HepG2 (cell line): ENCODE results near the gene PHLDB1. TPM values are rescaled to one million over a fixed set of nuclear protein-coding genes. Genes with fewer than 3 reads are reported as not detected.
A peak's percentile ranks its signal among the peaks of the same experiment; 100 is the strongest.

Experiments used
- EHMT2 ChIP-seq: fragments of 200-600 bp; sonication (generic); IDR thresholded peaks from 2 replicates; pipeline ENCODE4 v1.7.0; 2017; ENCODE audit warnings: antibody characterized with exemption, low read depth, low read length, borderline replicate concordance
- EP300 ChIP-seq, 3 experiments: sonication (generic) in 1 of 3; formaldehyde crosslinking in 1 of 3; IDR thresholded peaks; 2 replicates each; pipeline versions ENCODE4 v1.5.1 to v1.6.1; 2011 to 2020; ENCODE audit warnings: low read depth in 2 of 3, low read length in 2 of 3, borderline replicate concordance in 1 of 3, improper control_type of control experiment in 1 of 3, mild to moderate bottlenecking in 1 of 3, missing genetic modification reagents in 1 of 3, moderate library complexity in 1 of 3
- HOXD1 ChIP-seq: sonication (generic); formaldehyde crosslinking; IDR thresholded peaks from 2 replicates; pipeline ENCODE4 v1.5.0; 2020; ENCODE audit warnings: missing genetic modification reagents
- KLF6 ChIP-seq: IDR thresholded peaks from 2 replicates; pipeline ENCODE4 v1.8.0; 2016; ENCODE audit warnings: missing biosample characterization, missing genetic modification reagents
- PBX2 ChIP-seq: IDR thresholded peaks from 2 replicates; pipeline ENCODE4 v1.6.1; 2016; ENCODE audit warnings: control low read depth
- PCBP1 ChIP-seq: fragments of 200-400 bp; formaldehyde crosslinking; IDR thresholded peaks from 2 replicates; pipeline ENCODE4 v1.6.1; 2017; ENCODE audit warnings: mild to moderate bottlenecking, low read depth, low read length, borderline replicate concordance
- RBM22 ChIP-seq: fragments of 200-400 bp; formaldehyde crosslinking; optimal IDR thresholded peaks from 2 replicates; pipeline ENCODE3; 2017; ENCODE audit warnings: mild to moderate bottlenecking, low read length, moderate library complexity
- SATB2 ChIP-seq: sonication (generic); formaldehyde crosslinking; IDR thresholded peaks from 2 replicates; pipeline ENCODE4 v1.5.0; 2020; ENCODE audit warnings: missing genetic modification reagents
- SIN3A ChIP-seq: IDR thresholded peaks from 2 replicates; pipeline ENCODE4 v1.6.1; 2011; ENCODE audit warnings: low read depth, mild to moderate bottlenecking, control low read depth, low read length, borderline replicate concordance
- SP5 ChIP-seq: IDR thresholded peaks from 2 replicates; pipeline ENCODE4 v1.6.1; 2016; ENCODE audit warnings: low read depth, borderline replicate concordance
- TCF12 ChIP-seq, 2 experiments: fragments of 450-650 bp in 1 of 2; sonication (generic) in 1 of 2; formaldehyde crosslinking in 1 of 2; IDR thresholded peaks; 2 replicates each; pipeline versions ENCODE4 v1.6.1 to v1.8.0; 2017 to 2022; ENCODE audit warnings: antibody characterized with exemption in 1 of 2, mild to moderate bottlenecking in 1 of 2, missing genetic modification reagents in 1 of 2, moderate library complexity in 1 of 2
- TFE3 ChIP-seq: IDR thresholded peaks from 2 replicates; pipeline ENCODE4 v1.6.1; 2016
- THAP11 ChIP-seq: IDR thresholded peaks from 2 replicates; pipeline ENCODE4 v1.6.1; 2016; ENCODE audit warnings: missing biosample characterization, missing genetic modification reagents
- THRA ChIP-seq: sonication (generic); formaldehyde crosslinking; IDR thresholded peaks from 2 replicates; pipeline ENCODE4 v1.4.0; 2020; ENCODE audit warnings: missing genetic modification reagents, borderline replicate concordance
- ZBTB8A ChIP-seq: sonication (generic); formaldehyde crosslinking; IDR thresholded peaks from 2 replicates; pipeline ENCODE4 v1.4.0; 2020; ENCODE audit warnings: mild to moderate bottlenecking, low read depth, missing genetic modification reagents, borderline replicate concordance
- ZFP36 ChIP-seq: fragments of 150-350 bp; IDR thresholded peaks from 2 replicates; pipeline ENCODE4 v1.6.1; 2018; ENCODE audit warnings: borderline replicate concordance, low read length, low read depth; ENCODE audit not compliant: partially characterized antibody
- ZNF12 ChIP-seq: sonication (generic); formaldehyde crosslinking; IDR thresholded peaks from 2 replicates; pipeline ENCODE4 v1.5.0; 2020; ENCODE audit warnings: missing genetic modification reagents
- ZNF263 ChIP-seq: sonication (generic); formaldehyde crosslinking; IDR thresholded peaks from 2 replicates; pipeline ENCODE4 v1.4.0; 2020; ENCODE audit warnings: missing genetic modification reagents
- ZNF883 ChIP-seq: sonication (generic); formaldehyde crosslinking; IDR thresholded peaks from 2 replicates; pipeline ENCODE4 v1.5.1; 2020; ENCODE audit warnings: mild to moderate bottlenecking, missing genetic modification reagents; ENCODE audit errors: not compliant biosample characterization
- polyA plus RNA-seq, 8 experiments: library from polyadenylated mRNA; depleted of rRNA in 3 of 8; stranded (reverse) in 7 of 8; unstranded in 1 of 8; fragments of >200 nt; fragmentation: Illumina TruSeq in 4 of 8; extraction: Trizol in 4 of 8; gene quantifications; 2 replicates each; pipeline versions ENCODE4 v1.2.1 to v1.2.3, GENCODE V29; 2011 to 2016; ENCODE audit warnings: low read depth in 4 of 8, missing spikeins in 1 of 8, mixed read lengths in 1 of 8; ENCODE audit not compliant: insufficient read depth in 1 of 8
- total RNA-seq, 5 experiments: library from RNA; depleted of rRNA; stranded (reverse); fragments of >200 nt; fragmentation: Illumina TruSeq; extraction: Trizol; gene quantifications; 2 replicates each; pipeline ENCODE4 v1.2.3, GENCODE V29; 2016; ENCODE audit warnings: low read depth in 1 of 5
- TF ChIP-seq, protein P1 (sequence below): sonication (generic); formaldehyde crosslinking; IDR thresholded peaks from 2 replicates; pipeline ENCODE4 v1.5.1; 2020; ENCODE audit warnings: missing genetic modification reagents, mild to moderate bottlenecking, borderline replicate concordance
- TF ChIP-seq, protein P2 (sequence below): sonication (generic); formaldehyde crosslinking; IDR thresholded peaks from 2 replicates; pipeline ENCODE4 v1.9.0; 2021; ENCODE audit warnings: missing genetic modification reagents, mild to moderate bottlenecking, borderline replicate concordance

Gene PHLDB1
- total and polyA plus RNA-seq, 2 of the 13 experiments (the other 11 are each of a cell fraction or from before 2014, with no cell fraction given): 13.8 to 14.2 TPM

DNA sequence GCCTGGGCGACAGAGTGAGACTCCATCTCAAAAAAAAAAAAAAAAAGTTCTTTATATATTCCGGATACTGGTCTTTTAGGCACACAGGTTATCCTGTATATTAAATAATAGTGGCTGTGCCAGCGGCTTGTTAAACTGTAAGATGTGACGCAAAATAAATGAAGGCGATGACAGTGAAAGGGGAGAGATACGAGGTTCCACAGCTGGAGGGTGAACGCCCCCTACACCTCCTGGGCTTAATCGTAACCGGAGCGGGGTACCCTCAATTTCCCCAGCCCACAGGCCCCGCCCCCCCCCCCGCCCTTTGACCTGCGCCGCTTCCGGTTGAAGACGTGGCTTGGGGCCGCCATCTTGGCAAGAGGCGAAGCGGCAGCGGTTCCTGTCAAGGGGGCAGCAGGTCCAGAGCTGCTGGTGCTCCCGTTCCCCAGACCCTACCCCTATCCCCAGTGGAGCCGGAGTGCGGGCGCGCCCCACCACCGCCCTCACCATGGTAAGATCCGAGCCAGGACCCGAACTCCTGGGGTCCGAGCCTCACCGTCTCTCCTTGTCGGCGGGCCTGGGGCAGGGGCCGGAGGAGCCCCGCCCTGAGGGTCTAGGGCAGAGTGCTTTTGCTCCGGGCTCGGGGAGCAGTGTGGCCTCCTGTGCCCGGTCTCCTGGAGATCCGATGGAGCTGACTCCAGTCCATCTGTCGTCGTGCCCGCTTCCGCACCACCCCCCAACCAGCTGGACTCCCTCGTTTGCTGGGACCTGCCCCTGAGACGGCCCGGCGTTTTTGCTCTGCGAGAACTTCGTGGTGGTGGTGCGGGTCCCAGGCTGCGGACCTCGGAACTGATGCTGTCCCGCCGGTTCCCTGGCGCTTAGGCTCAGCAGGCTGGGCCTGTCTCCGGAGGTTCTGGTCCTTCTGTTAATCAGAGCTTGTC lies 35.1 kb upstream of the PHLDB1 start, which contains the start of gene ARCN1 (continued):
- TF ChIP-seq, protein P1, sequence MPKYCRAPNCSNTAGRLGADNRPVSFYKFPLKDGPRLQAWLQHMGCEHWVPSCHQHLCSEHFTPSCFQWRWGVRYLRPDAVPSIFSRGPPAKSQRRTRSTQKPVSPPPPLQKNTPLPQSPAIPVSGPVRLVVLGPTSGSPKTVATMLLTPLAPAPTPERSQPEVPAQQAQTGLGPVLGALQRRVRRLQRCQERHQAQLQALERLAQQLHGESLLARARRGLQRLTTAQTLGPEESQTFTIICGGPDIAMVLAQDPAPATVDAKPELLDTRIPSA (CRISPR knock-in tag): no peak
- no peak for TF ChIP-seq RBM22
- TF ChIP-seq KLF6 (CRISPR knock-in tag): no peak
- no peak; the same call in 1 of the 2 replicates for TF ChIP-seq THRA (CRISPR knock-in tag)
- TF ChIP-seq PCBP1: no peak; the same call in 1 of the 2 replicates
- TF ChIP-seq, protein P2, sequence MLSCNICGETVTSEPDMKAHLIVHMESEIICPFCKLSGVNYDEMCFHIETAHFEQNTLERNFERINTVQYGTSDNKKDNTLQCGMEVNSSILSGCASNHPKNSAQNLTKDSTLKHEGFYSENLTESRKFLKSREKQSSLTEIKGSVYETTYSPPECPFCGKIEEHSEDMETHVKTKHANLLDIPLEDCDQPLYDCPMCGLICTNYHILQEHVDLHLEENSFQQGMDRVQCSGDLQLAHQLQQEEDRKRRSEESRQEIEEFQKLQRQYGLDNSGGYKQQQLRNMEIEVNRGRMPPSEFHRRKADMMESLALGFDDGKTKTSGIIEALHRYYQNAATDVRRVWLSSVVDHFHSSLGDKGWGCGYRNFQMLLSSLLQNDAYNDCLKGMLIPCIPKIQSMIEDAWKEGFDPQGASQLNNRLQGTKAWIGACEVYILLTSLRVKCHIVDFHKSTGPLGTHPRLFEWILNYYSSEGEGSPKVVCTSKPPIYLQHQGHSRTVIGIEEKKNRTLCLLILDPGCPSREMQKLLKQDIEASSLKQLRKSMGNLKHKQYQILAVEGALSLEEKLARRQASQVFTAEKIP (CRISPR knock-in tag): no peak
- TF ChIP-seq ZNF263: peak; percentile 37; the same call in 1 of the 2 replicates
- TF ChIP-seq PBX2 (CRISPR knock-in tag): no peak
- no peak for TF ChIP-seq SIN3A
- no peak for TF ChIP-seq EHMT2
- no peak for TF ChIP-seq TFE3 (CRISPR knock-in tag)
- peak; percentile 84 for TF ChIP-seq ZNF883 (CRISPR knock-in tag)
- TF ChIP-seq SATB2 (CRISPR knock-in tag): 0 out of 2 replicates have a peak, but pooled peaks have one; percentile 8
- no peak for TF ChIP-seq HOXD1 (CRISPR knock-in tag)
- TF ChIP-seq ZFP36: no peak
- peak; percentile 55 for TF ChIP-seq THAP11 (CRISPR knock-in tag)
- no peak for TF ChIP-seq TCF12 (IDR thresholded peaks at IDR 0.05)
- no peak for TF ChIP-seq TCF12 (CRISPR knock-in tag; IDR thresholded peaks at IDR 0.05)
- peak; percentile 16; the same call in 1 of the 2 replicates for TF ChIP-seq SP5 (CRISPR knock-in tag)
- TF ChIP-seq ZNF12 (CRISPR knock-in tag): no peak
- TF ChIP-seq EP300 (IDR thresholded peaks at IDR 0.05; ENCODE audit: low read depth in 2 of 2, low read length in 2 of 2): no peak
- no peak for TF ChIP-seq EP300 (CRISPR knock-in tag; IDR thresholded peaks at IDR 0.05; ENCODE audit: borderline replicate concordance)
- TF ChIP-seq ZBTB8A: no peak; the same call in 1 of the 2 replicates
